HL-60 (cell line): Measurements from ENCODE around the gene VAMP5.

Experiments
- CTCF ChIP-seq: IDR thresholded peaks from one replicate; pipeline ENCODE4 v1.5.1; 2011; ENCODE audit warnings: low read length, control low read depth, inconsistent platforms; ENCODE audit not compliant: insufficient read depth
- POLR2AphosphoS5 ChIP-seq: IDR thresholded peaks from 2 replicates; pipeline ENCODE4 v1.6.1; 2012; ENCODE audit warnings: low read depth
- REST ChIP-seq: IDR thresholded peaks from 2 replicates; pipeline ENCODE4 v1.6.1; 2012; ENCODE audit warnings: low read depth; ENCODE audit not compliant: insufficient replicate concordance
- SPI1 ChIP-seq: IDR thresholded peaks from 2 replicates; pipeline ENCODE4 v1.6.1; 2012; ENCODE audit warnings: low read depth, mild to moderate bottlenecking, borderline replicate concordance

- TF ChIP-seq CTCF: no peak
- no peak for TF ChIP-seq POLR2AphosphoS5
- TF ChIP-seq SPI1: no peak
- TF ChIP-seq REST: no peak
Measured at GRCh38 chr2:85623991-85624390, 39.8 kb downstream of the VAMP5 start.
